Superior temporal gyrus (tissue), 1 donor: ENCODE measurements around the gene GSX1.
"Not testable (repeated sequence)": the region's sequence is repeated elsewhere in the genome, so short reads cannot be mapped to it uniquely, and the experiment has no call there.

Experiments
- DNase-seq: peaks from one replicate; pipeline ENCODE4 v3.0.0-alpha.2; 2016; ENCODE audit errors: extremely low spot score

Gene GSX1

DNA sequence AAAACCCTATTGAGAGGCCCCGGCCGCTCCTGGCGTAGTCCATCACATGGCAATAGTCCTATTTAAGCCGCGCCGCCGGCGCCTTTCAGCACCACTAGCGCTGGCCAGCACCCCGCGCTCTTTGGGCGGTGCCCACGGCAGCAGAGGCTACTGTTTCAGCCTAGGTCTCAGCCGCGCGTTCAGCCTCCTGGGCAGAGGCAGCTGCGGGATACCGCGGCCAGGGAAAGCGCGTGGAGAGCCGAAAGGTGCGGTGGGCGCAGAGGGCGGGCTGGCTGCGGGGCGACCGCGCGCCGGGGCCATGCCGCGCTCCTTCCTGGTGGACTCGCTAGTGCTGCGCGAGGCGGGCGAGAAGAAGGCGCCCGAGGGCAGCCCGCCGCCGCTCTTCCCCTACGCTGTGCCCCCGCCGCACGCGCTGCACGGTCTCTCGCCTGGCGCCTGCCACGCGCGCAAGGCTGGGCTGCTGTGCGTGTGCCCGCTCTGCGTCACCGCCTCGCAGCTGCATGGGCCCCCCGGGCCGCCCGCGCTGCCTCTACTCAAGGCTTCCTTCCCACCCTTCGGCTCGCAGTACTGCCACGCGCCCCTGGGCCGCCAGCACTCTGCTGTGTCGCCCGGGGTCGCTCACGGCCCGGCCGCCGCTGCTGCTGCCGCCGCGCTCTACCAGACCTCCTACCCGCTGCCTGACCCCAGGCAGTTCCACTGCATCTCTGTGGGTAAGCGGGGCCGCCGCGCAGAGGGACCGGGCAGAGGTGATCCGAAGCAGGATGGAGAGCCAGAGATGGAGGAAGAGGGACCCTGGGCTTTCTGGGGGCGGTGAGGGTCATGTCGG, at the start of gene GSX1:
Gene GSX1 (plus strand): TSS at position 91 of the 826 bp plus-strand sequence. CDS start 208 bp downstream, at position 299.
- peak; percentile 57 for DNase-seq

DNA sequence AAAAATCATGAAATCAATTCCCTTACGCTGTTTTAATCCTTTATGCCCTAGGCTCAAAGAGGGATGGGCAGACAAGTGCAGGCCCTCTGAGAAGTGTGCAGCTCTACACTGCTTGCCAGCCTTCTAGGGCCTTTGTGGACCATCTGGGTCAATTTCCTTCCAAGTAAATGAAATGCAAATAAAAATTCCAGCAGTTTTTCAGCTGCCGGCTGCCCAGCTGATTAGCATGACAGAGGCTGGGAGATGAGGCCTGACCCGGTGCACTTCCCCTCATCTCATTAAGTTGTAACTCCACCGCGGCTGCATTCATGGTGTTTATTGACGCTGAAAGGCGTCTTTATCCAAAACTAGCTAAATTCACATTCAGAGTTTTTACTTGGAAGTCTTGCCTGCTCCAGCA, 47.5 kb upstream of the GSX1 start:
- DNase-seq, result peak; percentile 15

DNA sequence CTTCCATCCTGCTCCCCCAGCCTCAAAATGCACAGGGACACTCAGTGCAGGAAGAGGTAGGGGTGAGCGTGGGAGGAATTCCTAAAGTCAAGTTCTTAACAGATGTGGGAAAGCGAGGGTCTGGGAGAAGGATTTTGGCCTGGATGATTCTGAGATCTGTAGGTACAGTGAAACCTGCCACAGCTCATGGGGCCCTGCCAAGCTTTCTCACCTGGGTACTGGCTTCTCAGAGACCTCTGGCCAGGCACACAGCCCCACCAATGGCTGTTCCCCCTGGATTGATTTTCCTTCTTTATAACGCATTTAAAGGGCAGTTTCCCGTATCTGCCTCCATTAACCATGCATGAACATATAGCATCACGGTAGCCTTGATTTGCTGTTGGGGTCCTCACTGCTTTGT, 47.0 kb upstream of the GSX1 start:
- DNase-seq, result no peak

DNA sequence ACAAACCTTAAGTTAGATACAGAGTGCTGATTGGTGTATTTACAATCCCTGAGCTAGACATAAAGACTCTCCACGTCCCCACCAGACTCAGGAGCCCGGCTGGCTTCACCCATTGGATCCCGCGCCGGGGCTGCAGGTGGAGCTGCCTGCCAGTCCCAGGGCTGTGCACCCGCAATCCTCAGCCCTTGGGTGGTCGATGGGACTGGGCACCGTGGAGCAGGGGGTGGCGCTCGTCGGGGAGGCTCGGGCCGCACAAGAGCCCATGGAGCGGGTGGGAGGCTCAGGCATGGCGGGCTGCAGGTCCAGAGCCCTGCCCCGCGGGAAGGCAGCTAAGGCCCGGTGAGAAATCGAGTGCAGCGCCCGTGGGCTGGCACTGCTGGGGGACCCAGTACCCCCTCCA, 44.1 kb upstream of the GSX1 start:
- not testable (repeated sequence) for DNase-seq

DNA sequence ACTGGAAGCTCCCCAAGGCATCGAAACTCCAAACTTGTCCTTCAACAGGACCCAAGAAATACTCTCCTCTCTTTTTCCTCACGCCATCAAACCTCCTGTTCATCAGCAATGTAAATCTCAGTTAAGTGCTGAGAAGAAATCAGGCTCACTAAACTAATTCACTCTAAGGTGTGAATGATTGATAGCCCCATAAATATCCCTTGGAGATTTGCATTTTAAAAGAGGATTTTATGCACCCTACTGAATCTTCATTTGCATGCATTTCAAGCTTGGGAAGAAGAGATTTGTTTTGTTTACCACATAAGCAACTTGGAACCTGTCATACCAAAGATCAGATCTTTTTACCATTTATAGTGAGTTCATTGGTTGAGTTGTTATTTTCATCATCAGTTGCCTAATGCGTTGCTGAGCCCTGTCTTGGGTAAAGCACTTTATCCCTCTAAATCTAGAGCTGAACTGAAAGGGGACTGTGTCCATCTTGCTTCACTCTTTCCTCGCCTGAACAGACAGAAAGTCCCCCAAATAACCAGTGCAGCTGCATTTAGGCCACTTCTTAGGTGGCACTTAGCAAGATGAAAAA, 40.2 kb upstream of the GSX1 start:
- DNase-seq, result no peak

DNA sequence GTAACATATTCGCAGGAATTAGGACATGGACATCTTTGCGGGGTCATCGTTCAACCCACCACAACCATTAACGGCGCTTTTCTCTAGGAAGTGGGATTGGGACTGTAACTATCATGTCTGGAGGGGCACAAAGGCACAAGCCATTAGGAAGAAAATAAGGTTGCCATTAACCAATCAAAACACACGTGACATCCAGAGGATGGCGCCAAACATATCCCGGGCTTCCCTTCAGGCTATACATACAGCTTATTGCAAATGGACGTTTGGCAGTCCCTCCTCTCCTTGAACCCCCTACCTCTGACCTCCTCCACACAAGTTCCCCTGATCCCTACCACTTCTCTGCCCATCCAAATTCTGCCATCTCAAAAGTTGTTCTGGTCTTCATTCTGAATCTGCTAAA, 26.6 kb upstream of the GSX1 start:
- DNase-seq, result no peak

DNA sequence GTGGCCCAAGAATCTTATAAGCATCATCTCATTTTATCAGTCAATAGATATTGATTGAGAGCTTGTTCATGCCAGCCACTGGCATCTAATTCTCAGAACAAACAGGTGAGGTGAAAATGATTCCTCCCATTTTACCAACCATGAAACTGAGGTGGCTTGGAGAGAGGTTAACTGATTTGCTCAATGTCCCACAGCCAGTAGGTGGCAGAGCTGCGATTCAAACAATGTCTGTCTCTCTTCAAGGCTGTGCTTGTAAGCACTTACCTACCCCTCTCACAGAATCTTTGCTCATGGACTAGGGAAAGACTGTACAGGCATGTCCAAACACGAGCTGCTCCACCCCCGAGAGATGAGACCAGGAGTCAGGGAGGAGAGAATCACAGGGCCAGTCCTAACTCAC, 21.5 kb upstream of the GSX1 start:
- no peak for DNase-seq

DNA sequence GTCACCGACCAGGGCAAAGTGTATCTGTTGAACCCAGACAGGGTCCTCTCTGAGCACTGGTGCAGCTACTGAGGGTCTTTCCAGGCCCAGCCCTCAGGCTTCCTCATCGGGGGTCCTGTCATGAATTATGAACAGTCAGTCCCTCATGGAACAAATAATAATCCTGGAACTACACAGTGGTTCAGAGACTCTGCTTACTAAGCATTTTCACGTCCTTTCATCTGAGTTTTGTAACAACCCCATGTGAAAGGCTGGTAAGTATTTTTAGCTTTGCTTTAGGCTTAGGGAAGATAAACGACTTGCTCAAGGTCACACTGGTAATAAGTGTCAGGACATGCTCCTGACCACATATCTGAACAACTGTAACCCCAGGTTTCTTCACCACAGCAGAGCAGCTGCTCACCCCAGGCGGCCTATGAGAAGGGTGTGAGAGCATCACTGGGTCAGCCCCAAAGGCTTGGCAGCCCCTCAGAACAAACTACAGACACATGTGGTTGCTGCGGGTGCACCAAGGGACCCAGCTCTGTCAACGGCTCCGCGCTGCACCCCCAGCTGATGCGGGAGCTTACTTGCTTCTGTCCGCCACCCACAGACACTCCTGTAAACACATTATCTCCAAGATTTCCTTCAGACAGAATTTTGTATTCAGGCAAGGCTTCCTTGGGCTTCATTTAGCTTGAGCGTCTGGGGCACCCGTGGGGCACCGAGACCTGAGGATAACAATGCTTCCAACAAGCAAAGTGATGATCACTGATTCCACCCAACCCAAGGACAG, 19.4 kb upstream of the GSX1 start:
- DNase-seq, result no peak

DNA sequence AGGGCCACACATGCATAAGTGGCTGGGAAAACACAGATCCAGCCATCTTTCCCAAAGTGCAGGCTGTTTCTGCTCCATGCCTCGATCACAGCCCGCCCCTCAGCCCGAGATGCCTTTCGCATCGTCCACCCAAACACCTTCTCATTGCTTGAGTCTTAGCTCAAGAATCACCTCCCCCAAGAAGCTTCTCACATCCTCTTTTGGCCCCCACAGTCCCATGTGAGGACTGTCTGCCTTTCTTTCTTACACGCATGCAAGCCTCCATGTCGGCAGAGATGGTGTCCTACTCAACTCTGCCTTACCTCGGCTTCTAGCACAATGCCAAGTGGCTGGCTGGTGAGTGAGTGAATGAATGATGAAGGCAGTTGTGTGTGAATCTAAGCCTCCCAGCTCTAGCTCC, 18.1 kb upstream of the GSX1 start:
- no peak for DNase-seq

DNA sequence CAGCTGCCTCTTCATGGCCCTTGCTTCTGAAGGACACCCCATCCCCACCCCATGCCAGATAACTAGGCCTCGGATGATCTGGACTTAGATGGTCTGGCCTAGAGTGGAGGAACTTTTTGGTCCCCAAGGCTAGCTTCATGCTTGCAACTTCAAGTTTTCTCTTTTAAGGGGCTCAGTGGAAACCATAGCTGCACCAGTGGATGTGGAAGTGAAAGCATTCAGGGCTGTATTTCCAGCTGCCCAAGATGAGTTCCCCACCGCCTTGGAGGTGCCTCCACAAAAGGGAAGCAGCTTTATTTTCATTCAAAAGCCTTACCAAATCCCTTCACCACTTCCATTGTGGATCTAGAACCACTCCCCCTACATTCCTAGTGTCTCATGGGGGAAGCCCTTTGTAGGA, 17.6 kb upstream of the GSX1 start:
- DNase-seq, result no peak

DNA sequence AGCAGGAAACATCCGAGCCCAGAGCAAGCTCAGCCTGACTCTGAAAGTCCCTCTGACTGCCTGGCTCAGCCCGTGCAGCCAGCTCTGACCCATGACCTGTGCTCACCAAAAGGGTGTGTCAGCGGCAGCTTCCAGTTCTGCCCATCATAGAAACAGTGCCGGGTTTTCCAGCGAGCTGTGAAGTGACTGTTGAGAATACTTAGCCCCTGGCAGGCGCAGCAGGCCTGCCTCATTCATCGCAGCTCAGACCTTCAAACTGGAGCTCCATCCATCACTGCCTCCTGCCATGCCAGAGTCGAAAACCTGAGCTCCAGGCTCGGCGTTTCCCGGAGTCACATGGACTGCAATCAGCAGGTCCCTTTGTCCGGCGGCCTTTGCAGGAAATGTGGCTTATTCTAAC, 16.3 kb upstream of the GSX1 start:
- no peak for DNase-seq

DNA sequence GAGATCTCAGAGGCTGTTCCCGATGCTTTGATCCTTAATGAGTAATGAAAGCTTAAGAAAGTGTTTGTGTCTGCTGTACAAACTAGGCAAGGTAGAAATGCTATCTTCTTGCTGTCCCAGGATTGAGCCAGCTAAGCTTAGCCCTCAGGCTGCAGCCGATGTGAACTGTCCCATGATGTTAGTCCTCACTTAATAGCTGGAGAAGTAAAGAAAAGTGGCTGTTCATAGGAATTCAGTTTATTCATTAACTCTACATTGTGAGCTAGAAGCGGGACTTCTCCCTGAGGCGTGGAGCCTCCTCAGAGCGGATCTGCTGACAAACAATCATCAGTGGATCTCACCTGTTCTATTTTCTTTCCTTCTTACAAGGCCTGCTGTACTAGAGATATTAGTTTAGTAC, 10.1 kb upstream of the GSX1 start:
- DNase-seq, result no peak

DNA sequence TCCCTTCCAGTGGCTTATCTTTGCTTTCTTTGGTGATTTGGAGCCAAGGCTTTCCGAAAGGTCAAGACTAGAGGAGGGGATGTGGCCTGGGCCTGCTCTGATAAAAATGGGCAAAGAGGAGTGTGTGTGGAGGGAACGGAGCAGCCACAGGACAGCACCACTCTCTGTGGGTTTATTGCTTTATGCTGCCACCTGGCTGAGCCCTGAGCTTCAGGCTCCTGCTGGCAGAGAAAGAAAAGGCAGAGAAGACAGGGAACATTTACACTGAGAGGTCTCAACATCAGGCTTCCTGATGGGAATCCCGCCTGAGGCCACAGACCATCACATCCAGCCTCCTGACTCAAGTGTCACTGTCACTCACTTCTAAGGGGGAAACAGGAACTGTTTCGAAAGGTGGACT, 9.2 kb upstream of the GSX1 start:
- DNase-seq, result peak; percentile 31

DNA sequence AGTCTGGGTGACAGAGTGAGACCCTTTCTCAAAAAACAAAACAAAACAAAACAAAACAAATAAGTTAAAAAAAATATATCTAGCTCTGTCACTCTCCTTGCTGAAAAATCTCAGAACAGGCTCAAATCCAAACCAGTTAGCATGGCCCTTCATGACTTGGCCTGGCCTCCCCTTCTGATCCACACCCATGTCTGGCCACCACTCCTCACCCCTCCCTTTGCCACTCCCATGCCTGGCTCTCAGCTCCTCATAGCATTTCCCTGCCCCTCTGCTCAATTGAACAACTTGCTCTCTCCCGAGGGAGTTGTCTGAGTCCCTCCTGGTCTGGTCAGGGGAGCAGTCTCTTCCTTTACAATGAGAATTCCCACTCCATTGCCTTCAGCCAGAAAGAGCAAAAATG, 4.0 kb upstream of the GSX1 start:
- no peak for DNase-seq

DNA sequence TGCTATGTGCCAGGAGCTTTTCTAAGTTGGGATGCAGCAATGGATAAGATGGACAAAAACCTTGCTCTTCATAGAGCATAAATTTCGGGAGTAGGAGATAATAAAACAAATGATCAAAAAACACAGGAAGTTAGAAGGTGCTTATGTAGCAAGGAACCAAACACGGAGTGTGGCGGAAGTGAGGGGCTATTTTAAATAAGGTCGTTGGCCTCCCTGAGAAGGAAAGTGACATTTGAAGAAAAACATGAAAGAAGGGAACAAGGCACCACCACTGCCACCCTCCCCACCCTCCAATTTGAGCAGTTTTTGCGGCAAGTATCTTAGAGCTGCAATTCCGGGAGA, 3.2 kb upstream of the GSX1 start:
- no peak for DNase-seq

DNA sequence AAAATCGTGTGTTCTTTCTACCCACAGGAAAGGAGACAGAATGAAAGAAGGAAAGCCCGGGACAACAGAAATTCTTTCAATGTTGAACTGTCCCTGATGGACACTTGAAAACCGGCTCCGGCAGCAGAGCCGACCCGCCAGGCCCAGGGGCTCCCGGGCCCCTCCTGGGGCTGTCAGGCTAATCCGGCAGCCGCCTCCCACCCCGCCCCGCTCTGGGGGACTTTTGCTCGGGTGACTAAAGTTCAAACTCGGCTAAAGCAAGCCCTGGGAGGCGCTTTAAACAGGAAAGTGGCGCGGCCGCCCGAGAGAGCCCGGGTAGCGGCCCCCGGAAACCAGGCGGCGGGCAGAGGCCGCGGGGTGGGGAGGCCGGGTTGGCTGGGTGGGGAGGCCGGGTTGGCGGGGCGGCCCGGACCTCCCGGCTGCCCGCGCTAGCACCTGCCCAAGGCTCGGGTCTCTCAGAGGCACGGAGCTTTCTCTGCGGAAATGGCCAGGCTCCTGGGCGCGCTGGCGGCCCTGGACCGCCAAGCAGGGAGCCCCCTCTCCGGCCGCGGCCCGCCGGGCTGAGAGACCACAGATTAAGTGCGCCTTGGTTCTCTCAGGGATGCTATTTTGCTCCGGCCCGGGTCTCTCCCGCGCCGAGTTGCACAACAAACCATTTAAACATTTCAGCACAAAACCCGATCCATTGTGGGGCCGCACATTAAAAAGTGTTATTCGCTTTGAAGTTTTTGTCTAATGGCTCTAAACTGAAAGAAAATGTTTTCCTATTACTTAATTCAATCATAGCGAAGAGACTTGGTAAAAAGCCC, 2.6 kb upstream of the GSX1 start:
- DNase-seq, result no peak

DNA sequence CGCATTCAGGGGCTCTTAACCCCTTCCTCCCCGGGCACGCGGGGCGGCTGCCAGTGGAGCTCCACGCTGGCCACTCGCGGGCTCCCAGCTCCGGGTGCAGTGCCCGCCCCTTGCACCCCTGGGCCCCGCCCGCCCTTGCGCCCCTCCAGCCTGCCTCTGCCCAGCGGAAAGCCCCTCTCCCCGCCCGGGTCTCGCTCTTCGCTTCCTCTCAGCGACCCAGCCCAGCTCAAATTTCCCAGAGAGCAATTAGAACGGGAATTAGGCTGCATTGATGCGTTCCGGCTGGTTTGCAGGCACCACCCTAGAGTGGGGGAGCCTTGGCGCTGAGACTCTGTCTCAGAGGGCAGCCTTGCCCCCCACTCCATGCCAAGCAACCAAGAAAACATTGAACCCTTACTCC, 1.8 kb upstream of the GSX1 start:
- DNase-seq, result no peak

DNA sequence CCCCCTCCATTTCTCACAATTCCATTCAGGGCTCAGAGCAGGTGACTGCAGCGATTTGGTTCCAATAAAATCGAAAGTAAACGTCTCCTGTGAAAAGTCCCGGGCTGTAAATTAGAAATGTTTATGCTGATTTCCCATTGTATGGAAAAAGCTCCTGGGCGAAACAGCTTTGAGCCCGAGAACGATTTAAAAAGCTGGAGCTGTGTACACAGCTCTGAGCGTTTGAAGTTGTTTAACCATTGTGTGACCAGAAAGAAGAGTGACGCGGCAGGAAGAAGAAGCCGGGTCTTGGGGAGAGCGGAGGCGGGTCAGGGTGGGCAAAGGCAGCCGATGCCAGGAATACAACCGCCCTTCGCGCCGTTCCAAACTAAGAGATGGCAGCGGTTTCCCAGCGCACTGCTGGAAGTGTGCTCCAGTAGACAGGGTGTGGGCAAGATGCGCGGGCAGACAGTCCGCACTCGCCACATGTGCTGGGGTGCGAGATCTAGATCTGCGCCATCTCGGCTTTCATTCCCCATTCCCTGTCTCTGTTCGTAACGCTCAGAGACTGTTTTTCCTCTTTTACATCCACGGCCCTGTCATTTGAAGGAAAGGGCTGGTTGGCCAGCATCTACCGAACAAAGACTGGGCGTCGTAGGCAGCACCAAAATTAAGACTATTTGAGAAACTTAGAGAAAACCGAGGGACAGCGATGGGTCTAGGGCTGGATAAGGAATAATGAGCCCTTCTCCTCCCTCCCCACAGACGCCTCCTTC, 960 bp upstream of the GSX1 start:
- no peak for DNase-seq

DNA sequence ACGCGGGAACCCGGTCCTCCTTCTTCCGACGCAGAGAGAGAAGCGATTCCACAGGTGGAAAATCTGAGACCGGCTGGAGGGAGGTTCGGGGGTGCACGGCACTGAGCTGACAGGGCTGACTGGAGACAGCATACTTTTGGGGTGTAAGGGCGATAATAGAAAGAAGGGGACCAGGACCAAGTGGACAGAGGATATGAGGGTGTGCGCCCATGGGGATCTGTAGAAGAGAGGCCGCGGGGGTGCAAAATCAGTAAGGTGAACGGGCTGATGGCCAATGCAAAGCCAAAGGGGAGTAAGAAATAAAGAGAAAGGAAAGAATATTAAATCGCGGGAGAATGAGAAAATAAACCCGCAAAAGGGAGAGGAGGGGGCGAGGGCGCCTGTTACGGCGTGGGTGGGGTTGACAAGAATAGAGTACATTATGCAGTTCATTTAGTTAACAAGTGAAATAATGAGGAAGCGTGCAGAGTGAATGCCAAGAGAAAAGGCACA, 336 bp upstream of the GSX1 start:
- DNase-seq, result no peak

DNA sequence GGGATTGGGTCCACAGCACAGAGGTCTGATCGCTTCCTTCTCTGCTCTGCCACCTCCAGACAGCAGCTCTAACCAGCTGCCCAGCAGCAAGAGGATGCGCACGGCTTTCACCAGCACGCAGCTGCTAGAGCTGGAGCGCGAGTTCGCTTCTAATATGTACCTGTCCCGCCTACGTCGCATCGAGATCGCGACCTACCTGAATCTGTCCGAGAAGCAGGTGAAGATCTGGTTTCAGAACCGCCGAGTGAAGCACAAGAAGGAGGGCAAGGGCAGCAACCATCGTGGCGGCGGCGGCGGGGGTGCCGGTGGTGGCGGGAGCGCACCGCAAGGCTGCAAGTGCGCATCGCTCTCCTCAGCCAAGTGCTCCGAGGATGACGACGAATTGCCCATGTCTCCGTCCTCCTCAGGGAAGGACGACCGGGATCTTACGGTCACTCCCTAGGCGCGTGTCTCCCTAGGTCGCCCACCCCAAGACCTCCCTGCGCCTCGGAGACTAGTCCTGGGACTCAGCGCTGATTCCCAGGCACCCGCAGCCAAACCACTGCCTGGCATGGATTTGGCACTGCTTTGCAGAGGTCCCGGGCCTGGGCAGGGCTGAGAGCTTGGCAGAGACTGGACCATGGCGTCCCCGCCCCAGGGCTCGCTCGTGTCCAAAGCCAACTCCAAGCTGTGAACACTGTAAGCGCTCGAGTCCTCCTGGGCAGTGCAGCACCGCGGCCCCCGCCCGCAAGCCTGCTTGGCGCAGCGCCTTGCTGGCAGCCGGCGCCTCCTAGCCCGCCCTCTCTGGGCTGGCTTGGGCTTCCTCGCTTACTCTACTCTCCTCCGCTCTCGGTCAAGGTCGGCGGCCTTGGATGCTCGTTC, 1.5 kb downstream of the GSX1 start:
- no peak for DNase-seq
